ENCODE data around the gene RRP12.

Gene RRP12

DNA sequence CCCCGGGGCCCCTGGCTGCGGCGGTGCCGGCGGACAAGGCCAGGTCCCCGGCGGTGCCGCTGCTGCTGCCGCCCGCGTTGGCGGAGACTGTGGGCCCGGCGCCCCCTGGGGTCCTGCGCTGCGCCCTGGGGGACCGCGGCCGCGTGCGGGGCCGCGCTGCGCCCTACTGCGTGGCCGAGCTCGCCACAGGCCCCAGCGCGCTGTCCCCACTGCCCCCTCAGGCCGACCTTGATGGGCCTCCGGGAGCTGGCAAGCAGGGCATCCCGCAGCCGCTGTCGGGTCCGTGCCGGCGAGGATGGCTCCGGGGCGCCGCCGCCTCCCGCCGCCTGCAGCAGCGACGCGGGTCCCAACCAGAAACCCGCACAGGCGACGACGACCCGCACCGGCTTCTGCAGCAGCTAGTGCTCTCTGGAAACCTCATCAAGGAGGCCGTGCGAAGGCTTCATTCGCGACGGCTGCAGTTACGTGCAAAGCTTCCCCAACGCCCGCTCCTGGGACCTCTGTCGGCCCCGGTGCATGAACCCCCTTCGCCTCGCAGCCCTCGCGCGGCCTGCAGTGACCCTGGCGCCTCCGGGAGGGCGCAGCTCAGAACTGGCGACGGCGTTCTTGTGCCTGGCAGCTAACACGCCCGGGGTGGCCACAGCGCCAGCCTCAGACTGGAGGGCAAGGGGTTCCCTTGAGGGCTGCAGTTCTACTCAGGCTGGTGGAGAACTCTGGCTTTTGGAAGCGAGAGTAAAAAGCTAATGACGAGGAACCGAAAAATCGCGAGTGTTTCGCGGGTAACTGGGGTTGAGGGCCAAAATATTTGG lies 81.3 kb downstream of the RRP12 start:
- peak; percentile 20 to 36 for DNase-seq (ENCODE audit: low read depth in 2 of 2, low spot score in 1 of 2)

DNA sequence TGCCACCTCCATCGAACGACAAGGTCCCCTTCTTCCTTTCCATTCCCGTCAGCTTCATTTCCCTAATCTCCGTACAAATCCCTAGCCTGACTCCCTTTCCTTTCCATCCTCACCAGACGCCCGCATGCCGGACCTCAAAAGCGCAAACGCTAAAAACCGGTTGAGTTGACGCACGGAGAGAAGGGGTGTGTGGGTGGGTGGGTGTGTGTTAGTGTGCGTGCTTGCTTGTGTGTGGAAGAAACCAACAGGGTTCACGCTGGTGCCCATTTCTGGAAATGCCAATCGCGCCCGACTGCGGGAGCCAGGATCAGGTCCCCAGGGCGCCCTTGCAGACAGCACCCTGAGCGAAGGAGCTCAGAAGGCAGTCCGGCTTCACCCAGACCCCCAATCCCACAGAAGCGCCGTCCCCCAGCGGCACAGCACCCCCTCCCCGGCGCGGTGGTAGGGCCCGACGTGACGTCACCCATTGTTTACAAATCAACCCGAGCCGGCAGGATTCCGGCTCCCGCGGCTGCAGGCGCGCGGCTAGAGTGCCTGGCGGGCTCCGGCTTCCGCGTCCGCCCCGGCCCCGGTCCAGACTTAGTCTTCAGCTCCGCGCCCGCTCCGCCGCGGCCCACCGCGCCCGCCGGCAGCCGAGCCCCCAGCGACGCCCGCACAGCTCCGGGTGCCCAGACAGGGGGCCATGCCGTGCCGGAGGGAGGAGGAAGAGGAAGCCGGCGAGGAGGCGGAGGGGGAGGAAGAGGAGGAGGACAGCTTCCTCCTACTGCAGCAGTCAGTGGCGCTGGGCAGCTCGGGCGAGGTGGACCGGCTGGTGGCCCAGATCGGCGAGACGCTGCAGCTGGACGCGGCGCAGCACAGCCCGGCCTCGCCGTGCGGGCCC lies 82.1 kb downstream of the RRP12 start, which contains the start of gene FRAT1:
Gene FRAT1 (plus strand): TSS at position 500 of the 880 bp plus-strand sequence. CDS start 183 bp downstream, at position 683.
- peak; percentile 76 to 80 for DNase-seq (ENCODE audit: low read depth in 2 of 2, low spot score in 1 of 2)

DNA sequence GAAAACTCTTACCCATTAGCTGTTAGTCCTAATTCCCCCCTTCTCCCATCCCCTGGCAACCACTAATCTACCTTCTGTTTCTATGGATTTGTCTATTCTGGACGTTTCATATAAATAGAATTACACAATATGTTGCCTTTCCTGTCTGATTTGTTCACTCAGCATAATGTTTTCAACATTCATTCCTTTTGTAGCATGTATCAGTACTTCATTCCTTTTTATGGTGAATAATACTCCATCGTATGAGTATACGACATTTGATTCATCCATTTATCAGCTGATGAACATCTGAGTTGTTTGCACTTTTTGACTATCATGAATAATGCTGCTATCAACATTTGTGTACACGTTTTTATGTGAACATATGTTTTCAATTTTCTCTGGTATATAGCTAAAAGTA lies 86.5 kb downstream of the RRP12 start:
- DNase-seq (ENCODE audit: low read depth in 2 of 2, low spot score in 1 of 2), result no peak

DNA sequence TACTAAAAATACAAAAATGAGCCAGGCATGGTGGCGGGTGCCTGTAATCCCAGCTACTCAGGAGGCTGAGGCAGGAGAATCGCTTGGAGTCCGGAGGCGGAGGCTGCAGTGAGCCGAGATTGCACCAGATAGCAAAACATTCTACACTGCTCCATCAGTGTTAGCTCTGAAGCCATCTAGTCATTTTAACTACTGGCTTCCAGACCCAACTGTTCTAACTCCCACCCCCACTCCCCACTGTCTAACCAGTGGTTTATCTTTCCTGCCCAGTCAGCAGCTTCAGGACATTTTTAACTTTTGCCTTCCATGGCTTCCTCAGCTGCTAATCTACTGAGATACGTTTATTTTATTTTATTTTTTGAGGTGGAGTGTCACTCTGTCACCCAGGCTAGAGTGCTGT lies 88.2 kb downstream of the RRP12 start:
- no peak for DNase-seq (ENCODE audit: low read depth in 2 of 2, low spot score in 1 of 2)

DNA sequence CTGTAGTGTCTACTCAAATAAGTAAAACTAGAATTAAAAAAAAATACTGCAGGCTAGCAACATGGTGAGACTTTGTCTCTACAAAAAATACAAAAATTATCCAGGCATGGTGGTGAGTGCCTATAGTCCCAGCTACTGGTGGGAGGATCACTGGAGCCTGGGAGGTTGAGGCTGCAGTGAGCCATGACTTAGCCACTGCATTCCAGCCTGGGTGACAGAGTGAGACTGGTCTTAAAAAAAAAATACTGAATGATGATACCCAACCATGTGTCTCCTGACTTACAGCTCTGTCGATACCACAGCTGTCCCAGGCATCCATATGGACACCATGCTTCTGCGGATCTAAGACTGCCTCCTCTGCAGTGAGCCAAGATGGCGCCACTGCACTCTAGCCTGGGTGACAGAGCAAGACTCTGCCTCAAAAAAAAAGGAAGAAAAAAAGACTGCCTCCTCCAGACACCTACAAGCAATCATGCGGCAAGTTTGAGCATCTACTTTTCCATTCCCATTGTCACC lies 90.0 kb downstream of the RRP12 start:
- no peak for DNase-seq (ENCODE audit: low read depth in 2 of 2, low spot score in 1 of 2)

DNA sequence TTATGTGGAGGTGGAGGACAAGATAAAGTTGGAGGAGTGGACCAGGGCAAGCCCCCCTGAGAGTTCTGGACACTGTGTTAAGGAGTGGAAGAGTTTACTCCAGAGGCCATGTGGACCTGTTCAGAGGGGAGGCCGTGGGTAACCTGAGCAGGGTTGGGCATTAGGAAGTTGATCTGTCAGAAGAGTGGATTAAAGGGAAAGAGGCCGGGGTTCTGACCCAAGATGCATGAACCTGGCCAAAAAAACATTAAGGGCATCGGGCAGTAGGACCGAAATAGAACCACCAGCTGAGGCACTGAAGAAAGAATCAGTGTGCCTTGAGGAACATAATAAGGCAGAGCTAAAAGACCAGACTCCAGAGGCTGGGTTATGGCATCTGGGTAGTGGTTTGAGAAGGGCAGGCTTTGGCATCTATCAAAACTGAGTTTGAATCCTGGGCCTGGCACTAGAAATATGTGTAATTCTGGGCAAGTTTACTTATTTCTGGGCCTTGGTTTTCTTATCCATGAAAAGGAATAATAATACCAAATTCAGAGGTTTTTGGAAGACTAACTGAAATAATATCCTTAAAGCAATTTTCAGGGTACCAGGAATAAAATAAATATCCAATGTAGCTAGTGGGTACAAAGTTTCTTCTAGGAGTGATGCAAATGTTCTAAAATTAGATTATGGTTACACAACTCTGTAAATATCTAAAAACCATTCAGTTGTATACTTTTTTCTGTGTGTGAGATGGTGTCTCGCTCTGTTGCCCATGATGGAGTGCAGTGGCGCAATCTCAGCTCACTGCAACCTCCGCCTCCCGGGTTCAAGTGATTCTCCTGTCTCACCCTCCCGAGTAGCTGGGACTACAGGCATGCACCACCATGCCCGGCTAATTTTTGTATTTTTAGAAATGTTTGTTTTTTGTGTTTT lies 93.0 kb downstream of the RRP12 start:
- no peak for DNase-seq (ENCODE audit: low read depth in 2 of 2, low spot score in 1 of 2)

DNA sequence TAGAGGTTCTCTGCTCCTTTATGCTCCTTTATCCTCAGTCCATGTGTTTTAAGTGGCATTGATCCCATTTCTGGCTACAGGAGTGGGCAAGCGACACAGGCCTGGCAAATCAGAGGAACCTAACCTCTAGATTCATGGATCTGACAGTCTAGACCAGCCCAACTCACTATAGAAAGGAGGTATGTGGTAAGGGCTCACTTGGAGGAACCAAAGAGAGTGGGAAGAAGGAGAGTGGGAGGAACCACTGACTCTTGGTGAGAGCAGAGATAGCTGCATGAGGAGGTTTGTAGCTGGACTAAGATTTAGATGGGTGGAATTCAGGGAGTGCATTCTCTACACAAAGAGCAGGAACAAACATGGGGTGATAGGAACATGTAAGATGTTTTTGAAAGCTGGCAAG lies 93.7 kb downstream of the RRP12 start:
- DNase-seq (ENCODE audit: low read depth in 2 of 2, low spot score in 1 of 2), result no peak
